Measurements from ENCODE around the gene CACNA2D1. TPM values are rescaled to one million over a fixed set of nuclear protein-coding genes. Genes with fewer than 3 reads are reported as not detected.

The CACNA2D1 gene
- total and polyA plus RNA-seq, 4 donors = 4.5 to 40.7 (median 24.3) TPM

GRCh38 chr7:82049442-82049841 is 394.1 kb downstream of the CACNA2D1 start:
- no peaks in the 10 kb centered on the region for H3K36me3 ChIP-seq (ENCODE audit: control insufficient read depth in 1 of 2, insufficient read depth in 2 of 2, low read length in 1 of 2)
- no peaks in the 10 kb centered on the region for H3K9me3 ChIP-seq (ENCODE audit: control insufficient read depth, low read length)
- DNase-seq (no peak), ATAC-seq (ENCODE audit: low FRiP score) (no peak)
- no peak overlapping the region for H3K27ac ChIP-seq (ENCODE audit: low read depth in 1 of 2, low read length in 2 of 2)
- no peaks in the 10 kb centered on the region for H3K27me3 ChIP-seq (ENCODE audit: control insufficient read depth in 1 of 2, insufficient read depth in 2 of 2, low read length in 1 of 2)
- H3K4me3 ChIP-seq (ENCODE audit: low read length in 2 of 2) = no peak overlapping the region
- intact Hi-C loops (cut with DNase I) = loop anchor here (5.0 to 10.0 kb wide), 2 partner anchors 435 to 523 kb away; no protein-coding TSS in a partner anchor
- WGBS, 2 donors = 69 to 72% methylated on average over 5 of the region's 5 CpGs
- H3K4me1 ChIP-seq (ENCODE audit: control insufficient read depth in 1 of 2, insufficient read depth in 2 of 2, low read length in 2 of 2) = no peaks in the 10 kb centered on the region

- H3K9me3 ChIP-seq (ENCODE audit: control insufficient read depth, low read length) = no peaks in the 10 kb centered on the region
- no peak overlapping the region for H3K4me3 ChIP-seq (ENCODE audit: low read length in 2 of 2)
- H3K27ac ChIP-seq (ENCODE audit: low read depth in 1 of 2, low read length in 2 of 2) = no peak overlapping the region
- DNase-seq = no peak
- WGBS, 2 donors = 0 to 1% methylated on average over 2 of the region's 2 CpGs
- no peaks in the 10 kb centered on the region for H3K4me1 ChIP-seq (ENCODE audit: control insufficient read depth in 1 of 2, insufficient read depth in 2 of 2, low read length in 2 of 2)
- H3K36me3 ChIP-seq (ENCODE audit: control insufficient read depth in 1 of 2, insufficient read depth in 2 of 2, low read length in 1 of 2) = no peaks in the 10 kb centered on the region
- intact Hi-C loops (cut with DNase I) = loop anchor here (2.0 to 10.0 kb wide), 3 partner anchors 440 to 528 kb away; no protein-coding TSS in a partner anchor
- H3K27me3 ChIP-seq (ENCODE audit: control insufficient read depth in 1 of 2, insufficient read depth in 2 of 2, low read length in 1 of 2) = no peaks in the 10 kb centered on the region
- ATAC-seq (ENCODE audit: low FRiP score) = no peak
Measured at GRCh38 chr7:82044497-82045080, 399.0 kb downstream of the CACNA2D1 start.

GRCh38 chr7:82039621-82040020 is 404.0 kb downstream of the CACNA2D1 start:
- no peak overlapping the region for H3K4me3 ChIP-seq (ENCODE audit: low read length in 2 of 2)
- H3K27ac ChIP-seq (ENCODE audit: low read depth in 1 of 2, low read length in 2 of 2) = no peak overlapping the region
- no peaks in the 10 kb centered on the region for H3K4me1 ChIP-seq (ENCODE audit: control insufficient read depth in 1 of 2, insufficient read depth in 2 of 2, low read length in 2 of 2)
- ATAC-seq (ENCODE audit: low FRiP score) (no peak), DNase-seq (no peak)
- intact Hi-C loops (cut with DNase I) = loop anchor here in 1 of 2 donors (10.0 kb wide), 1 partner anchor 445 kb away; no protein-coding TSS in a partner anchor
- no peaks in the 10 kb centered on the region for H3K9me3 ChIP-seq (ENCODE audit: control insufficient read depth, low read length)
- 83 to 96% methylated on average over 1 of the region's 1 CpG for WGBS, 2 donors
- no peaks in the 10 kb centered on the region for H3K36me3 ChIP-seq (ENCODE audit: control insufficient read depth in 1 of 2, insufficient read depth in 2 of 2, low read length in 1 of 2)
- no peaks in the 10 kb centered on the region for H3K27me3 ChIP-seq (ENCODE audit: control insufficient read depth in 1 of 2, insufficient read depth in 2 of 2, low read length in 1 of 2)

GRCh38 chr7:82036146-82036886 is 407.3 kb downstream of the CACNA2D1 start:
- Histone ChIP-seq H3K36me3 (ENCODE audit: control insufficient read depth in 1 of 2, insufficient read depth in 2 of 2, low read length in 1 of 2) (no peaks in the 10 kb centered on the region), H3K9me3 (ENCODE audit: control insufficient read depth, low read length) (no peaks in the 10 kb centered on the region), H3K27ac (ENCODE audit: low read depth in 1 of 2, low read length in 2 of 2) (no peak overlapping the region), H3K4me1 (ENCODE audit: control insufficient read depth in 1 of 2, insufficient read depth in 2 of 2, low read length in 2 of 2) (no peaks in the 10 kb centered on the region), H3K4me3 (ENCODE audit: low read length in 2 of 2) (no peak overlapping the region), H3K27me3 (ENCODE audit: control insufficient read depth in 1 of 2, insufficient read depth in 2 of 2, low read length in 1 of 2) (no peaks in the 10 kb centered on the region)
- intact Hi-C loops (cut with DNase I) = no loop called here
- 82 to 89% methylated on average over 3 of the region's 3 CpGs for WGBS, 2 donors
- DNase-seq (no peak), ATAC-seq (ENCODE audit: low FRiP score) (no peak)

GRCh38 chr7:82035456-82035855 is 408.1 kb downstream of the CACNA2D1 start:
- WGBS, 2 donors = 94 to 98% methylated on average over 1 of the region's 1 CpG

GRCh38 chr7:82032901-82033300 is 410.7 kb downstream of the CACNA2D1 start:
- intact Hi-C loops (cut with DNase I) = no loop called here
- no peak for DNase-seq
- Histone ChIP-seq H3K9me3 (ENCODE audit: control insufficient read depth, low read length) (no peaks in the 10 kb centered on the region), H3K27me3 (ENCODE audit: control insufficient read depth in 1 of 2, insufficient read depth in 2 of 2, low read length in 1 of 2) (no peaks in the 10 kb centered on the region), H3K27ac (ENCODE audit: low read depth in 1 of 2, low read length in 2 of 2) (no peak overlapping the region), H3K36me3 (ENCODE audit: control insufficient read depth in 1 of 2, insufficient read depth in 2 of 2, low read length in 1 of 2) (no peaks in the 10 kb centered on the region), H3K4me3 (ENCODE audit: low read length in 2 of 2) (no peak overlapping the region), H3K4me1 (ENCODE audit: control insufficient read depth in 1 of 2, insufficient read depth in 2 of 2, low read length in 2 of 2) (no peaks in the 10 kb centered on the region)
- 95 to 97% methylated on average over 3 of the region's 3 CpGs for WGBS, 2 donors
- ATAC-seq (ENCODE audit: low FRiP score) = no peak

More at GRCh38 chr7:82035456-82035855, 408.1 kb downstream of the CACNA2D1 start:
- no peak for DNase-seq
- Histone ChIP-seq H3K4me3 (ENCODE audit: low read length in 2 of 2) (no peak overlapping the region), H3K36me3 (ENCODE audit: control insufficient read depth in 1 of 2, insufficient read depth in 2 of 2, low read length in 1 of 2) (no peaks in the 10 kb centered on the region), H3K4me1 (ENCODE audit: control insufficient read depth in 1 of 2, insufficient read depth in 2 of 2, low read length in 2 of 2) (no peaks in the 10 kb centered on the region), H3K9me3 (ENCODE audit: control insufficient read depth, low read length) (no peaks in the 10 kb centered on the region), H3K27ac (ENCODE audit: low read depth in 1 of 2, low read length in 2 of 2) (no peak overlapping the region), H3K27me3 (ENCODE audit: control insufficient read depth in 1 of 2, insufficient read depth in 2 of 2, low read length in 1 of 2) (no peaks in the 10 kb centered on the region)
- intact Hi-C loops (cut with DNase I) = no loop called here
- ATAC-seq (ENCODE audit: low FRiP score) = no peak

GRCh38 chr7:82029236-82029913 is 414.2 kb downstream of the CACNA2D1 start:
- no peaks in the 10 kb centered on the region for H3K27me3 ChIP-seq (ENCODE audit: control insufficient read depth in 1 of 2, insufficient read depth in 2 of 2, low read length in 1 of 2)
- H3K27ac ChIP-seq (ENCODE audit: low read depth in 1 of 2, low read length in 2 of 2) = no peak overlapping the region
- no peaks in the 10 kb centered on the region for H3K36me3 ChIP-seq (ENCODE audit: control insufficient read depth in 1 of 2, insufficient read depth in 2 of 2, low read length in 1 of 2)
- H3K4me1 ChIP-seq (ENCODE audit: control insufficient read depth in 1 of 2, insufficient read depth in 2 of 2, low read length in 2 of 2) = no peaks in the 10 kb centered on the region
- H3K9me3 ChIP-seq (ENCODE audit: control insufficient read depth, low read length) = no peaks in the 10 kb centered on the region
- 94 to 97% methylated on average over 1 of the region's 1 CpG for WGBS, 2 donors
- DNase-seq (no peak), ATAC-seq (ENCODE audit: low FRiP score) (no peak)
- no peak overlapping the region for H3K4me3 ChIP-seq (ENCODE audit: low read length in 2 of 2)
- intact Hi-C loops (cut with DNase I) = no loop called here

GRCh38 chr7:82028097-82028496 is 415.5 kb downstream of the CACNA2D1 start:
- intact Hi-C loops (cut with DNase I) = no loop called here
- ATAC-seq (ENCODE audit: low FRiP score) = no peak
- DNase-seq = no peak
- H3K4me3 ChIP-seq (ENCODE audit: low read length in 2 of 2) = no peak overlapping the region
- H3K4me1 ChIP-seq (ENCODE audit: control insufficient read depth in 1 of 2, insufficient read depth in 2 of 2, low read length in 2 of 2) = no peaks in the 10 kb centered on the region
- WGBS, 2 donors = 96% methylated on average over 1 of the region's 1 CpG
- no peaks in the 10 kb centered on the region for H3K36me3 ChIP-seq (ENCODE audit: control insufficient read depth in 1 of 2, insufficient read depth in 2 of 2, low read length in 1 of 2)
- no peaks in the 10 kb centered on the region for H3K9me3 ChIP-seq (ENCODE audit: control insufficient read depth, low read length)
- no peaks in the 10 kb centered on the region for H3K27me3 ChIP-seq (ENCODE audit: control insufficient read depth in 1 of 2, insufficient read depth in 2 of 2, low read length in 1 of 2)
- no peak overlapping the region for H3K27ac ChIP-seq (ENCODE audit: low read depth in 1 of 2, low read length in 2 of 2)
